Activated T-helper 1 cell treated with anti-CD3 and anti-CD28 coated beads, Interleukin-12 subunit alpha, Interleukin-12 subunit beta, Interleukin-2, Interleukin-4 antibody, amounts not matched to agents 30 ng/mL and 10 ng/mL and 1 ng/mL, durations not matched to agents 14 hours and 24 hours and 36 hours (primary cell): Measurements from ENCODE around the gene TH. TPM values are rescaled to one million over a fixed set of nuclear protein-coding genes. Genes with fewer than 3 reads are reported as not detected.

Source experiments
- DNase-seq: peaks from one replicate; pipeline ENCODE4 v3.0.0; 2021; ENCODE audit warnings: low spot score
- H3K27ac Mint-ChIP-seq: one replicate; pipeline ENCODE4 v1.8.0; 2021; ENCODE audit warnings: mild to moderate bottlenecking, mixed read lengths
- H3K27me3 Mint-ChIP-seq: one replicate; pipeline ENCODE4 v1.8.0; 2022; ENCODE audit warnings: mild to moderate bottlenecking, moderate library complexity, mixed read lengths; ENCODE audit not compliant: insufficient read depth
- H3K36me3 Mint-ChIP-seq: one replicate; pipeline ENCODE4 v1.8.0; 2021; ENCODE audit warnings: low read depth, mixed read lengths
- H3K4me1 Mint-ChIP-seq: one replicate; pipeline ENCODE4 v1.8.0; 2021; ENCODE audit warnings: low read depth, mixed read lengths
- H3K4me3 Mint-ChIP-seq: one replicate; pipeline ENCODE4 v1.8.0; 2021; ENCODE audit warnings: mild to moderate bottlenecking, moderate library complexity, mixed read lengths
- H3K9me3 Mint-ChIP-seq: one replicate; pipeline ENCODE4 v1.8.0; 2021; ENCODE audit warnings: mixed read lengths
- intact Hi-C: fragments of 100-400 bp; cut with micrococcal nuclease; formaldehyde crosslinking; loops from one replicate; pipeline ENCODE4 v1.15.1; 2024
- total RNA-seq: library from RNA; stranded (reverse); gene quantifications from 2 replicates; pipeline ENCODE4 v1.2.3, GENCODE V29; 2022

TH gene
- total RNA-seq, 1 donor from 2014 or later = not detected

- intact Hi-C loops = no loop called here
- no peaks in the 10 kb centered on the region for H3K36me3 Mint-ChIP-seq
- no peak overlapping the region for H3K27ac Mint-ChIP-seq
- H3K4me1 Mint-ChIP-seq = no peaks in the 10 kb centered on the region
- no peaks in the 10 kb centered on the region for H3K9me3 Mint-ChIP-seq
- DNase-seq = no peak
- no peak overlapping the region for H3K4me3 Mint-ChIP-seq
- H3K27me3 Mint-ChIP-seq = no peaks in the 10 kb centered on the region
Measured at GRCh38 chr11:2204361-2205213, 33.0 kb upstream of the TH start.

- H3K36me3 Mint-ChIP-seq = no peaks in the 10 kb centered on the region
- H3K4me3 Mint-ChIP-seq = no peak overlapping the region
- no peak for DNase-seq
- H3K27me3 Mint-ChIP-seq = no peaks in the 10 kb centered on the region
- H3K4me1 Mint-ChIP-seq = no peaks in the 10 kb centered on the region
- intact Hi-C loops = no loop called here
- no peaks in the 10 kb centered on the region for H3K9me3 Mint-ChIP-seq
- no peak overlapping the region for H3K27ac Mint-ChIP-seq
Measured at GRCh38 chr11:2203440-2204259, 32.0 kb upstream of the TH start.

- intact Hi-C loops = no loop called here
- Mint-ChIP-seq H3K27me3 (peaks cover 2% of the 10 kb centered on the region), H3K4me1 (no peaks in the 10 kb centered on the region), H3K9me3 (no peaks in the 10 kb centered on the region), H3K36me3 (no peaks in the 10 kb centered on the region), H3K27ac (no peak overlapping the region), H3K4me3 (no peak overlapping the region)
- DNase-seq = no peak
Measured at GRCh38 chr11:2202900-2203439, 31.4 kb upstream of the TH start.

DNA sequence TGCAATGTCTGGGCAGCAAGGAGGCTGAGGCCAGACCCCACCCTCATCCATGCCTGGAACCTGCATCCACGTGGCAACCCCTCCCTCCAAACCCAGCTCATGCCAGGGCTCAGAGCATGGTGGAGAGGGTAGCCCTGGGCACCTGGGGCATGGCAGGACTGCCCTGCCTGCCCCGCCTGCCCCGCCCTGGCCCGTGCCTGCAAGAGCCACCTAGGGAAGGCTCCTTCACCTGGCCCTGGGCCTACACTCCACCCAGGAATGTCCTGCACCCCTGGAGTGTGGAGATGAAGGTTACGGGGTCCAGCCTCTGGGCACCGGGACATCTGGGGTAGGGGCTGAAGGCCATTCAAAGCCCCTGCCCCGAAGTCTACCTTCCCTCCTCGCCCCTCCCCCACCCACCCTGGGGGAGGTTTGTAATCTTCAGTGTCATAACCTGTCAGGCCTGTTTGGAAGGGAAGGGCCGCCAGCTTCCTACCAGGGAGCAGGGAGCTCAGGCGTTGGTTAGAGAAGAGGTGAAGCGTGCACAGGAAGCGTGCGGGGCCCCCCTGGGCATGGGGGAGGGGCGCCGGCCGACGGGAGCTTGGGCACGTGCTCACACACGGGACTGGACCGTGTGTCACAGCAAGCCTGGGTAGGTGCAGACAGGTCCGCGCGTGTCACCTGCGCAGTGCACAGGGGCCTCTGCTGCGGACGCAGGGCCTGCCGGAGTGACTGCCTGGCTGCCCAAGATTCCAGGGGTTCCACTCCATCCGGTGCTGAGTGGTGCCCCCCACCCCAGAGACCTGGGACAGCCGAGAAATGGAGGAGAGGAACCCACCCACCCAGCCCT lies 30.7 kb upstream of the TH start:
- Mint-ChIP-seq H3K9me3 (no peaks in the 10 kb centered on the region), H3K27ac (no peak overlapping the region), H3K36me3 (no peaks in the 10 kb centered on the region), H3K4me1 (no peaks in the 10 kb centered on the region), H3K27me3 (peaks cover 2% of the 10 kb centered on the region), H3K4me3 (no peak overlapping the region)
- intact Hi-C loops = no loop called here
- no peak for DNase-seq

GRCh38 chr11:2201542-2201941 lies 29.9 kb upstream of the TH start:
- Mint-ChIP-seq H3K27ac (no peak overlapping the region), H3K9me3 (no peaks in the 10 kb centered on the region), H3K36me3 (no peaks in the 10 kb centered on the region), H3K27me3 (peaks cover 4% of the 10 kb centered on the region), H3K4me3 (no peak overlapping the region), H3K4me1 (no peaks in the 10 kb centered on the region)
- no peak for DNase-seq
- intact Hi-C loops = no loop called here

- Mint-ChIP-seq H3K9me3 (no peaks in the 10 kb centered on the region), H3K4me1 (no peaks in the 10 kb centered on the region), H3K36me3 (no peaks in the 10 kb centered on the region), H3K4me3 (no peak overlapping the region), H3K27ac (no peak overlapping the region), H3K27me3 (peaks cover 4% of the 10 kb centered on the region)
- intact Hi-C loops = no loop called here
- no peak for DNase-seq
Measured at GRCh38 chr11:2200957-2201519, 29.4 kb upstream of the TH start.

DNA sequence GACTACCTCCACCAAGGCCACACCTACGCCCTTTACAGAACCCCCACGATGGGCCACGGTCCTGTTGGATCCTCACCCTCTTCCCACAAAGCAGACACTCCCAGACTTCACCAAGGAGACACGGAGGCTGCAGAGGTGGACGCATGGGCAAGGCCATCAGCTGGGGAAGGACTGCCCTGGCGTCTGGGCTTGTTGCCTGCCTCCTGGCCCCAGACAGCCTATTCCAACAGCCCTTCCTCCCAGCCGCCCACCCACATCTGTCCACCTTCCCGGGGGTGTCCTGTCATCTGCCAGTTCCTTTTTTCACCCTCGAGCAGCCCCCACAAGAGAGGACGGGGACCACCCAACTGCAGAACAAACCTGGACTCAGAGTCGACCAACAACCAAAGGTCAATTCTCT lies 28.9 kb upstream of the TH start:
- Mint-ChIP-seq H3K4me1 (no peaks in the 10 kb centered on the region), H3K4me3 (no peak overlapping the region), H3K36me3 (no peaks in the 10 kb centered on the region), H3K27me3 (peaks cover 4% of the 10 kb centered on the region), H3K9me3 (no peaks in the 10 kb centered on the region), H3K27ac (no peak overlapping the region)
- no peak for DNase-seq
- intact Hi-C loops = no loop called here

GRCh38 chr11:2199466-2200341 lies 28.1 kb upstream of the TH start:
- DNase-seq = no peak
- intact Hi-C loops = loop anchor here (10.0 kb wide), 1 partner anchor 335 kb away; no protein-coding TSS in a partner anchor
- H3K9me3 Mint-ChIP-seq = no peaks in the 10 kb centered on the region
- H3K36me3 Mint-ChIP-seq = no peaks in the 10 kb centered on the region
- no peaks in the 10 kb centered on the region for H3K4me1 Mint-ChIP-seq
- H3K27ac Mint-ChIP-seq = no peak overlapping the region
- H3K4me3 Mint-ChIP-seq = no peak overlapping the region
- peaks cover 4% of the 10 kb centered on the region for H3K27me3 Mint-ChIP-seq

DNA sequence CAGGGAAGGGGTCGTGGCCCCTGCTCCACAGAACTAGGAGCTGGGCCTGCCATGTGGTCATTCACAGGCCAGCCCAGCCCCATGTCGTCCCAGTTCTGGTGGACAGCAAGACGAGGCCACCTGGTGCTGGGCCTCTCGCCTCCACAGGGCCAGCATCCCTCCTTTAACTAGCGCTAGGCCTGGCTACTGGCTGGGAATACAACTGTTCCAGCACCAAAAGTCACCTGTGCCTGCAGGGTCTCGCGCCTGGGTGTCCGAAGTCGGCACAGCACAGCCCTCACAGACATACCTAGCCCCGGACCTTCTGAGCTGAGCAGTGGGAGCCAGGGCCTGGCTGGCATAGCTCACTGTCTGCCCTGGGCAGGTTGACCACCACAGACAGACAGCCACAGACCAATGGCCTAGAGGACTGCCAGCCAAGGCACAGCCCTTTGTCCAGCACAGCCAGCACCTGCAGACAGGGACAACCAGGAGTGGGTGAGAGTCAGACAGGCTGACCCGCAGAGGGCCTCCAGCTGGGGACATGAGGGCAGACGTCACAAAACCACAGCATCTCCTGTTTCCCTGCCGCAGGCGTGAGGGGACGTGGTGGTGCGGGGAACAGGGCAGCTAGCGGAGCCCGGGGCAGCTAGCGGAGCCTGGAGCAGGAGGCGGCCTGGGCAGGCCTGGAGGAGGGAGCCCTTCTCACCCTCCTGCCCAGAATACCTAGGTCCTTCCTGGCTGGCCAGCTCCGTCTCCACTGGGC lies 27.2 kb upstream of the TH start:
- Mint-ChIP-seq H3K27me3 (peaks cover 4% of the 10 kb centered on the region), H3K27ac (no peak overlapping the region), H3K9me3 (no peaks in the 10 kb centered on the region), H3K4me1 (no peaks in the 10 kb centered on the region), H3K36me3 (no peaks in the 10 kb centered on the region), H3K4me3 (no peak overlapping the region)
- intact Hi-C loops = loop anchor here (10.0 kb wide), 1 partner anchor 336 kb away; no protein-coding TSS in a partner anchor
- DNase-seq = no peak

DNA sequence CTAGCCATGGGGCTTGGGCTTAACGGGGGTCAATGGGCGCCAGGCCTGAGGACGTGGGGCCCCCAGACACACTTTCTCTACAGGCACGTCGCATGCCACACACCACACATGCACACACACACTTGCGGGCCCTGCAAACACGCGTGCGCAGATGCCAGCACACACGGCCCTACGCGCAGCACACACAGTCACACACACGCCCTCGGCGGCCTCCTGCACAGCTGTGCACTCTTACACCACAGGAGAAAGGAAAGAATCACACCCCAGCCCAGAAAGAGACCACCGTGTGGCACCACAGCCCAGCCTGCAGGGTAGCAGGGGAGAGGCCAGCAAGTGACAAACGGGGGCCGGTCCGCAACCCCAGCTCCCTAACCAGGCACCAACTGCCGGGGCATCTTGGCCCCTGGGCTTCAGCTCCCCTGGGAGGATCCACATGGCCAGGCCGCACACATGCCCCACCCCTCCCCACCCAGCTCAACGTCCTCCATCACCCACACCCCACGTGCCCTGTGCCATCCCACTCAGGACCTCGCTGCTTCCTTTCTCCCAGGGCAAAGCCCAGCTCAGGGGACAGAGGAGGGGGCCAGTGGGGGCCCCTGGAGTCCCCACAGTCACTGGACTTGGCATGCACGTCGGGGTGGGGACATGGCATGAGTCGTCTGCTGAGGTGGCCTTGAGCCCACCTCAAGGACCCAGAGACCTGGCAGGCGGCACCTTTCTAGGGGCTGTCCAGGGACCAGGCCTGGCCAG lies 26.3 kb upstream of the TH start:
- DNase-seq = no peak
- Mint-ChIP-seq H3K36me3 (no peaks in the 10 kb centered on the region), H3K9me3 (no peaks in the 10 kb centered on the region), H3K27ac (no peak overlapping the region), H3K27me3 (peaks cover 4% of the 10 kb centered on the region), H3K4me3 (no peak overlapping the region), H3K4me1 (no peaks in the 10 kb centered on the region)
- intact Hi-C loops = loop anchor here (1.0 to 10.0 kb wide), 4 partner anchors 107 to 337 kb away; partner anchors contain the start of gene TSSC4
